ENCODE data around the gene MCTP2. TPM values are rescaled to one million over a fixed set of nuclear protein-coding genes. Genes with fewer than 3 reads are reported as not detected.

Gene MCTP2
- total and polyA plus RNA-seq, 9 of the 15 experiments (the other 6 are each of a cell fraction or from before 2014, with no cell fraction given) = 0.07 TPM; not detected in 8

GRCh38 chr15:94322141-94322540, 90.8 kb downstream of the MCTP2 start:
- DNase-seq (ENCODE audit: extremely low read depth in 1 of 4, low spot score in 3 of 4) (no peak), FAIRE-seq (no peak), ATAC-seq (no peak)
- Histone ChIP-seq H3K27me3 (ENCODE audit: control insufficient read depth in 2 of 2, insufficient read depth in 2 of 2, low read length in 2 of 2) (no peaks in the 10 kb centered on the region), H2AFZ (ENCODE audit: low read depth, low read length) (no peak overlapping the region), H4K20me1 (replicated peaks; ENCODE audit: control insufficient read depth, insufficient read depth, low read length) (no peaks in the 10 kb centered on the region), H3K9me1 (ENCODE audit: control insufficient read depth, insufficient read depth, low read length) (no peaks in the 10 kb centered on the region), H3K36me3 (ENCODE audit: control insufficient read depth, insufficient read depth, low read length) (no peaks in the 10 kb centered on the region), H3K9ac (ENCODE audit: insufficient read depth in 1 of 2, low read depth in 2 of 2, low read length in 2 of 2) (no peak overlapping the region), H3K4me2 (ENCODE audit: insufficient read depth, low read length) (no peak overlapping the region), H3K27ac (ENCODE audit: extremely low read depth, low read depth, low read length) (no peak overlapping the region), H3K79me2 (ENCODE audit: control insufficient read depth, insufficient read depth, low read length) (no peaks in the 10 kb centered on the region), H3K4me1 (replicated peaks in 1 of 2; ENCODE audit: control insufficient read depth in 2 of 2, insufficient read depth in 2 of 2, low read length in 2 of 2) (no peaks in the 10 kb centered on the region), H3K4me3 (no peak overlapping the region), H3K9me3 (replicated peaks; ENCODE audit: control insufficient read depth, insufficient read depth, low read depth, low read length) (no peaks in the 10 kb centered on the region)
- WGBS (ENCODE audit: insufficient coverage, low coverage, missing lambda C conversion rate) = 0% methylated on average over 2 of the region's 2 CpGs
- TF ChIP-seq, protein P1, sequence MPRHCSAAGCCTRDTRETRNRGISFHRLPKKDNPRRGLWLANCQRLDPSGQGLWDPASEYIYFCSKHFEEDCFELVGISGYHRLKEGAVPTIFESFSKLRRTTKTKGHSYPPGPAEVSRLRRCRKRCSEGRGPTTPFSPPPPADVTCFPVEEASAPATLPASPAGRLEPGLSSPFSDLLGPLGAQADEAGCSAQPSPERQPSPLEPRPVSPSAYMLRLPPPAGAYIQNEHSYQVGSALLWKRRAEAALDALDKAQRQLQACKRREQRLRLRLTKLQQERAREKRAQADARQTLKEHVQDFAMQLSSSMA (CRISPR knock-in tag; IDR thresholded peaks at IDR 0.05) = no peak
- TF ChIP-seq HNRNPK (IDR thresholded peaks at IDR 0.05; ENCODE audit: low read depth, low read length, poor library complexity, severe bottlenecking) (no peak), MAZ (CRISPR knock-in tag; conservative IDR thresholded peaks at IDR 0.05 in 1 of 2, IDR thresholded peaks at IDR 0.05 in 1 of 2) (no peak), ZNF239 (CRISPR knock-in tag; IDR thresholded peaks at IDR 0.05) (no peak), HDAC2 (IDR thresholded peaks at IDR 0.05) (no peak), POLR3G (IDR thresholded peaks at IDR 0.05; ENCODE audit: extremely low read depth, insufficient read length, insufficient replicate concordance) (no peak), MBD2 (IDR thresholded peaks at IDR 0.05; ENCODE audit: borderline replicate concordance, low read depth) (no peak), CTCFL (IDR thresholded peaks at IDR 0.05; ENCODE audit: borderline replicate concordance, insufficient read depth, low read depth, low read length, poor library complexity, severe bottlenecking) (no peak), HNRNPLL (IDR thresholded peaks at IDR 0.05; ENCODE audit: low read depth, low read length, poor library complexity, severe bottlenecking) (no peak)
- BruUV-seq (replicated peaks) = no TSS peak
- ChIA-PET POLR2A (no interaction called here), CTCF (ENCODE audit: low intra/inter-chr PET ratio) (no interaction called here)
- intact Hi-C loops (cut with micrococcal nuclease) = no loop called here
- in situ Hi-C loops (cut with MboI) = loop anchor here (25.0 kb wide), 1 partner anchor 1285 kb away; no protein-coding TSS in a partner anchor

All from K562 (cell line).